OCI-LY7 (cell line): Measurements from ENCODE around the gene BPIFB2. TPM values are rescaled to one million over a fixed set of nuclear protein-coding genes. Genes with fewer than 3 reads are reported as not detected.

Source experiments
- BruUV-seq: library from RNA; stranded (reverse); fragments of 400-500 nt; replicated peaks from 2 replicates; lab custom pipeline; 2021; lab: Mats Ljungman, UMichigan
- CTCF ChIA-PET: fragments of 300-600 bp; sonication (Branson Sonifier 250); formaldehyde crosslinking; loops from one replicate; lab custom pipeline; 2022; ENCODE audit warnings: antibody characterized with exemption; ENCODE audit not compliant: unreplicated experiment; lab: Charles Lee
- POLR2A ChIA-PET: fragments of 300-600 bp; sonication (Branson Sonifier 250); formaldehyde crosslinking; loops from one replicate; lab custom pipeline; 2022; ENCODE audit warnings: antibody characterized with exemption; lab: Charles Lee
- DNase-seq: peaks from one replicate; pipeline ENCODE4 v3.0.0-alpha.2; 2015; ENCODE audit warnings: low spot score
- H2AFZ ChIP-seq: fragments of 200-600 bp; sonication (generic), shearing (Covaris generic); 2 replicates; pipeline ENCODE4 v1.6.1; 2014; ENCODE audit warnings: mild to moderate bottlenecking, antibody characterized with exemption, low read length, moderate library complexity
- H3K27ac ChIP-seq: fragments of 200-600 bp; sonication (generic); 2 replicates; pipeline ENCODE4 v1.5.1; 2014; ENCODE audit warnings: mixed run types, low read depth, mild to moderate bottlenecking, moderate library complexity, low read length, inconsistent platforms; ENCODE audit not compliant: poor library complexity, severe bottlenecking
- H3K36me3 ChIP-seq: fragments of 200-600 bp; sonication (generic); 2 replicates; pipeline ENCODE4 v1.6.1; 2014; ENCODE audit warnings: mild to moderate bottlenecking, antibody characterized with exemption, low read length, moderate library complexity, mixed read lengths; ENCODE audit not compliant: insufficient read depth
- H3K4me1 ChIP-seq: fragments of 200-600 bp; sonication (generic); 2 replicates; pipeline ENCODE4 v1.5.1; 2014; ENCODE audit warnings: mild to moderate bottlenecking, low read length; ENCODE audit not compliant: insufficient read depth, poor library complexity, severe bottlenecking
- H3K4me2 ChIP-seq: fragments of 200-600 bp; sonication (generic); 2 replicates; pipeline ENCODE4 v1.6.1; 2014; ENCODE audit warnings: mild to moderate bottlenecking, low read length
- H3K4me3 ChIP-seq: fragments of 200-600 bp; sonication (generic); 2 replicates; pipeline ENCODE4 v1.5.1; 2014; ENCODE audit warnings: mild to moderate bottlenecking, low read depth, low read length; ENCODE audit not compliant: poor library complexity, severe bottlenecking
- H3K79me2 ChIP-seq: fragments of 200-600 bp; sonication (generic); 2 replicates; pipeline ENCODE4 v1.6.1; 2016; ENCODE audit warnings: low read depth, mild to moderate bottlenecking, low read length, moderate library complexity, mixed read lengths; ENCODE audit not compliant: insufficient read depth
- H3K9me2 ChIP-seq: fragments of 200-600 bp; sonication (generic); 2 replicates; pipeline ENCODE4 v1.6.1; 2016; ENCODE audit warnings: mild to moderate bottlenecking, low read length, mixed read lengths; ENCODE audit not compliant: insufficient read depth
- H3K9me3 ChIP-seq: fragments of 200-600 bp; sonication (generic); 2 replicates; pipeline ENCODE4 v1.6.1; 2014; ENCODE audit warnings: mild to moderate bottlenecking, mixed run types, low read length, mixed read lengths
- H4K20me1 ChIP-seq: fragments of 200-600 bp; sonication (generic); 2 replicates; pipeline ENCODE4 v1.6.1; 2014; ENCODE audit warnings: mild to moderate bottlenecking, antibody characterized with exemption, low read length, moderate library complexity, mixed read lengths; ENCODE audit not compliant: insufficient read depth
- CTCF ChIP-seq: fragments of 200-600 bp; sonication (generic); conservative IDR thresholded peaks from 2 replicates; pipeline ENCODE4 v1.5.1; 2014; ENCODE audit warnings: mild to moderate bottlenecking, antibody characterized with exemption, low read length, moderate library complexity, mixed read lengths
- EZH2phosphoT487 ChIP-seq: fragments of 200-600 bp; sonication (generic); IDR thresholded peaks from 2 replicates; pipeline ENCODE4 v1.6.1; 2018; ENCODE audit warnings: low read depth, borderline replicate concordance, mild to moderate bottlenecking, mixed run types, antibody characterized with exemption, low read length, moderate library complexity, mixed read lengths
- intact Hi-C: fragments of 100-400 bp; cut with micrococcal nuclease; formaldehyde crosslinking; loops from one replicate; pipeline ENCODE4 v1.10.0; 2022; ENCODE audit not compliant: unreplicated experiment
- total RNA-seq, 2 experiments: library from RNA; depleted of rRNA in 1 of 2; stranded (reverse); fragments of >200 nt in 1 of 2; shearing (Covaris generic) in 1 of 2; gene quantifications; 2 replicates each; pipeline ENCODE4 v1.2.3, GENCODE V29; 2014 to 2022

BPIFB2 gene
- total RNA-seq, 2 experiments from 2014 or later: not detected

GRCh38 chr20:32984196-32984595, 23.3 kb upstream of the BPIFB2 start:
- ChIA-PET CTCF (no interaction called here), POLR2A (no interaction called here)
- Histone ChIP-seq H3K4me3 (no peak overlapping the region), H3K9me2 (no peaks in the 10 kb centered on the region), H2AFZ (no peak overlapping the region), H4K20me1 (no peaks in the 10 kb centered on the region), H3K9me3 (no peaks in the 10 kb centered on the region), H3K4me1 (no peaks in the 10 kb centered on the region), H3K27ac (no peak overlapping the region), H3K79me2 (no peaks in the 10 kb centered on the region), H3K36me3 (no peaks in the 10 kb centered on the region), H3K4me2 (no peak overlapping the region)
- no TSS peak for BruUV-seq
- TF ChIP-seq CTCF (no peak), EZH2phosphoT487 (no peak)
- no peak for DNase-seq
- intact Hi-C loops: no loop called here

- no TSS peak for BruUV-seq
- CTCF ChIA-PET: no interaction called here
- POLR2A ChIA-PET: interaction anchor here (0.5 kb wide), 1 partner anchor 21 kb away, joined by 6 read pairs; no protein-coding TSS in a partner anchor
- Histone ChIP-seq H3K27ac (no peak overlapping the region), H2AFZ (no peak overlapping the region), H3K36me3 (no peaks in the 10 kb centered on the region), H4K20me1 (no peaks in the 10 kb centered on the region), H3K4me3 (no peak overlapping the region), H3K9me3 (no peaks in the 10 kb centered on the region), H3K79me2 (no peaks in the 10 kb centered on the region), H3K4me2 (no peak overlapping the region), H3K4me1 (no peaks in the 10 kb centered on the region), H3K9me2 (no peaks in the 10 kb centered on the region)
- TF ChIP-seq EZH2phosphoT487: no peak
- no peak for TF ChIP-seq CTCF
- DNase-seq: no peak
- intact Hi-C loops: no loop called here
Observed at GRCh38 chr20:32984631-32985354, 22.7 kb upstream of the BPIFB2 start.

- ChIA-PET POLR2A (interaction anchor here (0.5 kb wide), 1 partner anchor 22 kb away, joined by 6 read pairs; no protein-coding TSS in a partner anchor), CTCF (no interaction called here)
- Histone ChIP-seq H3K9me3 (no peaks in the 10 kb centered on the region), H4K20me1 (no peaks in the 10 kb centered on the region), H3K4me3 (no peak overlapping the region), H3K27ac (no peak overlapping the region), H3K79me2 (no peaks in the 10 kb centered on the region), H2AFZ (no peak overlapping the region), H3K4me1 (no peaks in the 10 kb centered on the region), H3K36me3 (no peaks in the 10 kb centered on the region), H3K4me2 (no peak overlapping the region), H3K9me2 (no peaks in the 10 kb centered on the region)
- no peak for DNase-seq
- TF ChIP-seq CTCF (no peak), EZH2phosphoT487 (no peak)
- intact Hi-C loops: no loop called here
- no TSS peak for BruUV-seq
Observed at GRCh38 chr20:32985596-32985995, 21.9 kb upstream of the BPIFB2 start.
